Superior temporal gyrus (tissue), 1 donor: ENCODE data around the gene CASP5.
"Not testable (repeated sequence)": the region's sequence is repeated elsewhere in the genome, so short reads cannot be mapped to it uniquely, and the experiment has no call there.

Experiments
- DNase-seq: peaks from one replicate; pipeline ENCODE4 v3.0.0-alpha.2; 2016; ENCODE audit errors: extremely low spot score

CASP5 gene

GRCh38 chr11:105023003-105023402 lies at the start of gene CASP5:
CASP5 (minus strand) TSS chr11:105023168; CDS start chr11:105023136, 32 bp downstream.
- no peak for DNase-seq

GRCh38 chr11:105072080-105072479 lies 49.1 kb upstream of the CASP5 start:
- DNase-seq, result not testable (repeated sequence)

GRCh38 chr11:105071089-105071732 lies 48.2 kb upstream of the CASP5 start:
- no peak for DNase-seq

- DNase-seq, result no peak
These were observed 47.3 kb upstream of the CASP5 start for GRCh38 chr11:105070306-105070705.

- DNase-seq, result not testable (repeated sequence)
These were observed 46.8 kb upstream of the CASP5 start for GRCh38 chr11:105069749-105070148.

GRCh38 chr11:105063245-105063941 lies 40.4 kb upstream of the CASP5 start:
- DNase-seq, result not testable (repeated sequence)

- no peak for DNase-seq
These were observed 34.5 kb upstream of the CASP5 start for GRCh38 chr11:105057432-105057831.

- DNase-seq, result no peak
These were observed 33.5 kb upstream of the CASP5 start for GRCh38 chr11:105056446-105056845.

GRCh38 chr11:105054723-105055493 lies 31.9 kb upstream of the CASP5 start:
- DNase-seq, result no peak

- DNase-seq, result no peak
These were observed 29.5 kb upstream of the CASP5 start for GRCh38 chr11:105052487-105052886.

GRCh38 chr11:105051559-105051958 lies 28.6 kb upstream of the CASP5 start:
- DNase-seq, result no peak

GRCh38 chr11:105049481-105049880 lies 26.5 kb upstream of the CASP5 start:
- DNase-seq, result no peak

GRCh38 chr11:105046898-105047579 lies 24.1 kb upstream of the CASP5 start:
- DNase-seq, result no peak

GRCh38 chr11:105045676-105046296 lies 22.8 kb upstream of the CASP5 start:
- no peak for DNase-seq

- DNase-seq, result not testable (repeated sequence)
These were observed 21.9 kb upstream of the CASP5 start, which contains the start of gene CARD16 for GRCh38 chr11:105044557-105045524. CARD16 (minus strand) TSS chr11:105045335; CDS start chr11:105045297, 38 bp downstream.

- DNase-seq, result no peak
These were observed 19.2 kb upstream of the CASP5 start for GRCh38 chr11:105042178-105042577.

- no peak for DNase-seq
These were observed 17.7 kb upstream of the CASP5 start for GRCh38 chr11:105040703-105041102.

- no peak for DNase-seq
These were observed 12.0 kb upstream of the CASP5 start, which contains the start of gene CASP1 for GRCh38 chr11:105034813-105035620. CASP1 (minus strand) TSS chr11:105035144; CDS start chr11:105035113, 31 bp downstream.

GRCh38 chr11:105034388-105034787 lies 11.4 kb upstream of the CASP5 start:
- DNase-seq, result not testable (repeated sequence)
